ENCODE measurements around the gene EIF4H.

DNA sequence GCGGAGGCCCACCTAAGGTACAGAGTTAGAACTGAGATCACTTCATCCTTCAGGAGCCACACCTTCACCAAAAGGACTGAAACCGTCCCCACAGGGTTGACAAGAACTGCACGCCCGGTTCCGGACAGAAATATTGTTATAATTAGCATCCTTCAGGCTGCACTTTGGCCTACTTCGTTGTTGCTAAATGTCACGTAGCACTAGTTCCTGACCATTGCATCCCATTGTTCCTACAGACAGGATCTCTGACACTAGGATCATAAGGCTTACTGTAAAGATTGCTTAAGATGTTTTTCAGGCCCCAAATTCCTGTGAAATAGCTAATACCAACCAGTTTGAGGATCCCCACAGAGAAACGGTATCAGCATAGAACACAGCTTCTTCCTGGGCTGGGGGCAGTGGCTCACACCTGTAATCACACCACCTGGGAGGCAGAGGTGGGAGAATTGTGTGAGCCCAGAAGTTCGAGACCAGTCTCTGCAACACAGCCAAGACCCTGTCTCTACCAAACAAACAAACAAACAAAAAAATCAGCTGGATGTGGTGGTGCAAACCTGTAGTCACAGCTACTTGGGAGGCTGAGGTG, 18.3 kb upstream of the EIF4H start:
- no peak for TF ChIP-seq CHD2 (IDR thresholded peaks at IDR 0.05; ENCODE audit: low read length, partially characterized antibody)
- TF ChIP-seq CTCF (IDR thresholded peaks at IDR 0.05), result no peak
- TF ChIP-seq NPAS2 (CRISPR knock-in tag; IDR thresholded peaks at IDR 0.05; ENCODE audit: borderline replicate concordance), result no peak
- TF ChIP-seq RCOR1 (IDR thresholded peaks at IDR 0.05; ENCODE audit: low read depth, low read length), result no peak
- TF ChIP-seq, protein P1, sequence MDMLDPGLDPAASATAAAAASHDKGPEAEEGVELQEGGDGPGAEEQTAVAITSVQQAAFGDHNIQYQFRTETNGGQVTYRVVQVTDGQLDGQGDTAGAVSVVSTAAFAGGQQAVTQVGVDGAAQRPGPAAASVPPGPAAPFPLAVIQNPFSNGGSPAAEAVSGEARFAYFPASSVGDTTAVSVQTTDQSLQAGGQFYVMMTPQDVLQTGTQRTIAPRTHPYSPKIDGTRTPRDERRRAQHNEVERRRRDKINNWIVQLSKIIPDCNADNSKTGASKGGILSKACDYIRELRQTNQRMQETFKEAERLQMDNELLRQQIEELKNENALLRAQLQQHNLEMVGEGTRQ (IDR thresholded peaks at IDR 0.05), result no peak
- no peak for TF ChIP-seq MYC (IDR thresholded peaks at IDR 0.05; ENCODE audit: borderline replicate concordance, low read length)
- TF ChIP-seq RFX5 (IDR thresholded peaks at IDR 0.05), result no peak
- TF ChIP-seq HMGXB4 (CRISPR knock-in tag; IDR thresholded peaks at IDR 0.05; ENCODE audit: borderline replicate concordance), result no peak
- TF ChIP-seq BHLHE40 (IDR thresholded peaks at IDR 0.05; ENCODE audit: low read depth, low read length), result no peak
- no peak for TF ChIP-seq SMC3 (IDR thresholded peaks at IDR 0.05)
